Measurements from ENCODE around the gene RORC.
A peak's percentile ranks its signal among the peaks of the same experiment; 100 is the strongest.
"Not testable (repeated sequence)": the region's sequence is repeated elsewhere in the genome, so short reads cannot be mapped to it uniquely, and the experiment has no call there.

The RORC gene

DNA sequence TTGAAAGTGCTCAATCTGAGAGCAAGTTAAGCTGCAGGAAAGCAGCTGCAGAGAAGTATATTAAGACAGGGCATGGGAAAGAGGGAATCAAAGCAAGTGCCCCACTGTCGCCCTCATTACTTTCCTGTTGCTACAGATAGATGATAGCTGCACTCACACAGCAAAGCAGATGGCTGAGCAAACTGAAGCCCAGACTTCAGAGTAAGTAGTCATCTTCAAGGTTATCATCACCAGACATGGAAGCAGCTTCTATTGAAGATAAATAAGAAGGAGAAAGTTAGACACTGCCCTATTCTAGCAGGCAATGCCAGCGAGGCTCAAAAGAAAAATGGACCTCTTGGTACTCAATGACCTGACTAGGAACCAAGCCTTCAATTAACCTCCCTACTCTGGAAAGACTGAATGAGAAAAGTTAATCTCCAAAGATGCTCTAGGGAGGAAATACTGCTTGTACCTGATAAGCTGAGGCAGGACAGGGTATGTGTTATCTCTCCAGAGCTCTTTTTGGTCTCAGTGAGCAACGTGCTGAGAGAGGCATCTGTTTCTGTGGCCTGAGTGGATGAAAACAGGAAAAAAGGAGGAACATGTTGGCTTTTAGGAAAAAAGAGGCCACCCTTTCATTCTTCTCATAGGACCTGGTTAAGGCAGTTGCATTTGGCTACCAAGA, 57.2 kb downstream of the RORC start:
- DNase-seq (ENCODE audit: low spot score): peak; percentile 63

DNA sequence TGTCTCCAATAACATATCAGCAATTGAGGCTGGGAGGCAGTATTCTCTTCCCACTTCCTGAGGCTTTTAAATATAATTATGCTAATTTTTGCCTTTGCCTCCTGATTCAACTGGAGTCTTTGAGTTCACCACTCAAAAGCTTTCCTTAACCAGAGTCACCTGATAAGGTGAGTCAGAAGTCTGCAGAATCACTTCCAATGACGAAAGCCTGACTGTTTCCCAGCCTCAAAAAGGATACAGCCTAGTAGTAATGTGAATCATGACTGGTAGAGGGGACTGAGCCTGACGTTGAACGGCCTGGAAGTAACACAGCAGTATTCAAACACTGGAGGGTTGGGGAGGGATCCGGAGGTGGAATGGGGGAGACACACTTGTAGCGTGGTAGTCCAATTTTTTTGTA, 57.9 kb downstream of the RORC start:
- peak; percentile 22 for DNase-seq (ENCODE audit: low spot score)

DNA sequence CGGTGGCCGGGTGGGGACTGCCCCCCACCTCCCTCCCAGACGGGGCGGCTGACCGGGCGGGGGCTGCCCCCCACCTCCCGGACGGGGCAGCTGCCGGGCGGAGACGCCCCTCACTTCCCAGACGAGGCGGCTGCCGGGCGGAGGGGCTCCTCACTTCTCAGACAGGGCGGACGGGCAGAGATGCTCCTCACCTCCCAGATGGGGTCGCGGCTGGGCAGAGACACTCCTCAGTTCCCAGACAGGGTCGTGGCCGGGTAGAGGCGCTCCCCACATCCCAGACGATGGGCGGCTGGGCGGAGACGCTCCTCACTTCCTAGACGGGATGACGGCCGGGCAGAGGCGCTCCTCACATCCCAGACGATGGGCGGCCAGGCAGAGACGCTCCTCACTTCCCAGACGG, 62.3 kb downstream of the RORC start:
- DNase-seq (ENCODE audit: low spot score): not testable (repeated sequence)

DNA sequence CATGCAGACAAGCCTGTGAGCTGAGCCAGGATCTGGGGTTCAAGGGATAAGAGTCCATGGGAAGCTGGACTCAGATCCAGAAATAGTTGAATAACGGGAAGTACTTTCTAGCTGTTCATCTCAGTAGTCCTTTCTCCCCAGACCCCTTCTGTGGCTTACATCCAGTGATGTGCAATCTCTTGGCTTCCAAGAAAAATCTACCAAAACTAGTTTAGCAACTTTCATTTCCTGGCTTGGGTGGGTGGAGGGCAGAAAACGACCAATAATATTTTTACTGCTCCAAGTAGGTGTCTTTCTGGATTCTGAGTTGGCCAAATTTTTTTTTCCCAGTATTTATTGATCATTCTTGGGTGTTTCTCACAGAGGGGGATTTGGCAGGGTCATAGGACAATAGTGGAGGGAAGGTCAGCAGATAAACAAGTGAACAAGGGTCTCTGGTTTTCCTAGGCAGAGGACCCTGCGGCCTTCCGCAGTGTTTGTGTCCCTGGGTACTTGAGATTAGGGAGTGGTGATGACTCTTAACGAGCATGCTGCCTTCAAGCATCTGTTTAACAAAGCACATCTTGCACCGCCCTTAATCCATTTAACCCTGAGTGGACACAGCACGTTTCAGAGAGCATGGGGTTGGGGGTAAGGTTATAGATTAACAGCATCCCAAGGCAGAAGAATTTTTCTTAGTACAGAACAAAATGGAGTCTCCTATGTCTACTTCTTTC, 63.1 kb downstream of the RORC start:
- not testable (repeated sequence) for DNase-seq (ENCODE audit: low spot score)

DNA sequence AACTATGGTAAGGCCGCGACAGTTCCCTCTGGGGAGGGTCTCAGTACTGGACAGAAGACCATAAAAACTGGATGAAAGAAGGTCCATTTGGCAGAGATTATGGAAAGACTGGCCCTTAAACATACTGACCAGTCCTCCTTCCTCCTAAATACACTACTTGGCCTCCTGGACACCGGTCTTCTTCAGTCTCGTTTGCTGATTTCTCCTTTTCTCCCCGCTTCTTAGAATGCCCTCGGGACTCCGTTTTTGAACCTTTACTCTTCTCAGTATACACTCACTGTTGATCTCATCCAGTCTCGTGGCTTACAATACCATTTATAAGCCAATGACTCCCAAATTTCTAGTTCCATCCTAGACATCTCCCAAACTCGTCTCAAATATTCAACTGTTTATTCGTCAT, 67.6 kb downstream of the RORC start:
- DNase-seq (ENCODE audit: low spot score): no peak

DNA sequence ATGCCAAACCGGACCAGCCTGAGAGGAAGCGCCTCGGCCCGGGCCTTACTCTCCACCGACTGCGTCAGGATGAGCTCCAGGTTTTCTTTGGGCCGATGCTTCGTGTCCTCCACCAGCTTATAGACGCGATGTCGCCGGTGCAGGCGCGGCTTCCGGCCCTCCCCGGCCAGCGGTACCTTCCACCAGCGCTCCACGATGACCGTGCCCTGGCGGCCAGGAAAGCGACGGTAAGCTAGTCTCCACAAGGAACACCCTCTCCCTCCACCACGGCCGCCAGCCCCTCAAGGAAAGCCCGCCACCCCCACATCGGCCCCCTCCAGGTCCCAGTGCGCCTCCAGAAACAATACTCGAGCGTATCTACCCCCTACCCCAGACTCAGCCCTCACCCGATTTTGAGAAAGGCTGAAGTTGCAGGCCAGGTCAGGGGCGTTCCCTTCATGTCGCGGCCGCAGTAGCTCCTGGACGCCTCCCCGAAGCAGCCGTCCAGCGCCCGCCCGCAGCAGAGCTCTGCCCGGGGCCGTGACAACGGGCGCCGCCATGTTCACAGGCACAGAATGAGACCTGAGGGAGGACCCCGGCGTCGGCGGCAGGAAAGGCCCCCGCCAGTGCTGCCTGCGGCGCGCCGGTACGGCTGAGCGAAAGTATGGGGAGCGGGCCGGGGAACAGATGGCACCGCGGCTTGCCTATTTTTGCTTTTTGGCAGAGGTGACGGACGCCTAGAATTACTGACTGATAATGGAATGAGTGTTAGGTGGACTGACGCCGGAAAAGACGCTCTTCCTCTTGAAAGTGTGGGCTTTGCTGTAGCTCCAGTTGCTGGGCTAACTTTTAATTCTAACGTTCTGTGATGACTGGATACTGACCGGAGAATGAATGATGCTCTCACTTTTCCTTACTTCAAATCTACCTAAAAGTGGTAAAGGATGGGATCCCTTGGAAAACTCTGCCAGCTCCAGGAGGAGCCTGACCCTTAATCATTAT, 68.4 kb downstream of the RORC start, which contains the start of gene MRPL9:
MRPL9 (minus strand) TSS at position 556 of the 981 bp plus-strand sequence; CDS start at position 539, 17 bp downstream.
- peak; percentile 76 for DNase-seq (ENCODE audit: low spot score)

DNA sequence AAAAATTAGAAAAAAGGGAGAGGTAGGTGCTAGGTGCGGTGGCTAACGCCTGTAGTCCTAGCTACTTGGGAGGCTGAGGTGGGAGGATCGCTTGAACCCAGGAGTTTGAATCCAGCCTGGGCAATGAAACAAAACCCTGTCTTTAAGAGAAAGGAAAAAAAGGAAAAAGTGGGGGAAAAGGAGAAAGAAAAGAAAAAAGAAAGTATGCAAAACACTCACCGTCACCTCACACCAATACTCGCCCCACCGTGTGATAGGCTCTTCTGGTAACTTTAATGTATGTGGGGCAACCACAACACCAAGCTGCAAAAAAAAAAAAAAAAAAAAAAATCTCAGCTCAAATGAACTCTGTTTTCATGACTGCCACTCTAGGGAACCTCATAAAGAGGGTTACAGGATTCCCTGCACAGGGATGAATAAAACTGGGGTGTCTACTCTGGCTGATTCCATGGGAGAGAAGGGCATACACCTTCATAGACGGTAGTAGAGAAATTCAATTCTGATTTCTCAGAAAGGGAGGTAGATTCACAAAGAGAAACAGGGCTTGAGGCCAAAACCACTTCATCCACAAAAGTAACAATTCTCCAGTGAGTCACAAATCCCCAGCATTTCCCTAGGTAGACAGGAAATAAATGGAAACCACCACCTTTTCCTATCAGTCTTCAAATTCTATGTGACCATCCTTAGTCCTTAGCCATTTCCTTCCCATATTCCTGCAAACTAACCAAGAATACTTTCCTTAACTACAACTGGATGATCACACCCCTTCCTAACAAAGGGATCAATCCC, 70.8 kb downstream of the RORC start:
- DNase-seq (ENCODE audit: low spot score): no peak

DNA sequence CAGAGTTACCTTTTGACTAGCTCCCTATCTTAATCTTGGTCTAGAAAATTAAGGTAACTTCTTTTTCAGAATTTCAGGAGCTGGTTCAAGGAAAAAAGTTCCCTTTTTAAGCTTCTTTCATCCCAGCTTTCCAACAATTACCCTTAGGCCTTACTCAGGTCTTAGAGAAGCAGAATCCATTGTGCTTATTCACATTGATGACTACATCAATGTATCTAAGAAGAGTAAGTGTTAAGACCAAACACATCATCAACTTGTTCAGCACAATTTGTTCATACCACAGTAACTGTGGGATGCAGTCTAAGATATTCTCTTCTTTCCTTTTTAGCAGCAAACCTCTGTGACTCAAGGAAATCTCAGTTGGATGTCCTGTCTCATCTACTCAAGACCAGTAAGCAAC, 72.4 kb downstream of the RORC start:
- DNase-seq (ENCODE audit: low spot score): no peak

DNA sequence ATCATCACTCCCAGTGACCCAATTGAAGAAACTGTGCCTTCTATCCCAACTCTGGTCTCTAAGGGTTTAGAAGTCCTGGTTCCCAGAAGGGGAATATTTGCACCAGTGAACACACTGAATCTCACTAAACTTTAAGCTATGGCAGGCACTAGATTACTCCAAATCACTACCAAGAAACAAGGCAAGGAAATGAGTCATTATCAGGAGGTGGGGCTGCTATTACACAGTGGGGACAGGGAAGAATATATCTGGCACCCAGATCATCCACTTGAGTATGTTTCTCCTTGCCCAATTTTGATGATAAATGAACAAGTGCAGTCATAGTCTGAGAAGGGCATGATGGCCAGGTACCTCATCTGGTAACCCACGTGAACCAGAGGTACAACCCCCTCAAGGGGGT, 75.3 kb downstream of the RORC start:
- DNase-seq (ENCODE audit: low spot score): no peak

Data from hematopoietic multipotent progenitor cell treated with erythropoietin and hydrocortisone succinate and interleukin-3 and kit ligand, for 15 days (in vitro differentiated cells).